ENCODE data around the gene TMEM263. TPM values are rescaled to one million over a fixed set of nuclear protein-coding genes. Genes with fewer than 3 reads are reported as not detected.
A peak's percentile ranks its signal among the peaks of the same experiment; 100 is the strongest.

TMEM263 gene
- total and polyA plus RNA-seq, 2 of the 8 experiments (the other 6 are each of a cell fraction or from before 2014, with no cell fraction given) = 2.9 to 12.3 TPM

DNA sequence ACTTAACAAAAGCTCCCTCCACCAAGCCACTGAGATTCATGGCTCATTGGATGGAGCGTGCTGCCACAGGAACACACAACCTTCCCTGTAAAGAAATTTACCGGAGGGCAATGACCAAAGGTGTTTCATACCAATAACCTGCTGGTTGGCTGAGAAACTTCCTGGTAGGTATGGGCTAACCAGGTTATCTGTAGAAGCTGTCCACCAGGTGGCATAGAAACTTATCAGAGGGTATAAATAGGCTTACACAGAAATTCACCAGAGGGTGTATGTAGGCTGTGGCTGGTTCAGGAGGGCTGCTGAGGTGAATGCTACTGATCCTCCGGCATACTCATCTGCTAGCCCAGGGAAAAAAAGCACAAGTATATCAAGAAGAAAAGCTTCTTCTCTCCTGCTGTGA lies 58.3 kb downstream of the TMEM263 start:
- no peak overlapping the region for H3K4me3 ChIP-seq (ENCODE audit: extremely low read depth in 1 of 4, insufficient read depth in 2 of 4, low read depth in 3 of 4, low read length in 4 of 4)
- no peak overlapping the region for H3K14ac ChIP-seq (ENCODE audit: insufficient read length)
- no peak overlapping the region for H4K8ac ChIP-seq (ENCODE audit: extremely low read depth, insufficient read depth, low read length)
- no peak overlapping the region for H2AK5ac ChIP-seq (ENCODE audit: low read depth, low read length)
- no peaks in the 10 kb centered on the region for H3K36me3 ChIP-seq (ENCODE audit: control insufficient read depth in 2 of 4, insufficient read depth in 4 of 4, low read length in 3 of 4)
- DNase-seq (ENCODE audit: low read depth in 1 of 2, low spot score in 2 of 2) (no peak), FAIRE-seq (peak; percentile 65)
- no peak overlapping the region for H2BK120ac ChIP-seq (replicated peaks; ENCODE audit: low read depth, low read length)
- H2BK15ac ChIP-seq (ENCODE audit: low read length) = no peak overlapping the region
- H3K79me1 ChIP-seq (ENCODE audit: low read depth, low read length) = no peaks in the 10 kb centered on the region
- H3K27me3 ChIP-seq (replicated peaks in 1 of 4; ENCODE audit: control insufficient read depth in 3 of 4, extremely low read depth in 1 of 4, insufficient read depth in 3 of 4, low read length in 3 of 4) = no peaks in the 10 kb centered on the region
- 74% methylated on average over 3 of the region's 3 CpGs; no CpG with 5 or more reads in 1 of the 2 experiments for WGBS, 2 experiments (ENCODE audit: extremely low coverage in 1 of 2, insufficient coverage in 1 of 2, insufficient read length in 1 of 2, insufficient replicate concordance in 2 of 2, low coverage in 1 of 2, low lambda C conversion rate in 2 of 2, missing lambda C conversion rate in 1 of 2)
- no peak overlapping the region for H2BK12ac ChIP-seq (ENCODE audit: low read depth, low read length)
- no peak overlapping the region for H3K4ac ChIP-seq (replicated peaks; ENCODE audit: insufficient read length, low read depth, low read length)
- H4K91ac ChIP-seq (replicated peaks; ENCODE audit: insufficient read length, low read length) = no peak overlapping the region
- ChIA-PET CTCF (ENCODE audit: partially characterized antibody) (interaction anchor here (0.7 to 3.0 kb wide), 10 partner anchors 9 to 594 kb away, joined by 3 to 13 read pairs (median 3); partner anchors contain the start of gene CRY1), POLR2A (ENCODE audit: partially characterized antibody) (no interaction called here)
- H3K23me2 ChIP-seq (ENCODE audit: low read depth, low read length) = no peaks in the 10 kb centered on the region
- no peak overlapping the region for H3K23ac ChIP-seq (ENCODE audit: insufficient read length)
- no peak overlapping the region for H3K56ac ChIP-seq (replicated peaks; ENCODE audit: insufficient read length, low read depth, low read length)
- no peak overlapping the region for H3K27ac ChIP-seq (ENCODE audit: low read depth, low read length)
- no peak overlapping the region for H2BK5ac ChIP-seq (ENCODE audit: low read depth, low read length)
- no peaks in the 10 kb centered on the region for H3K4me1 ChIP-seq (replicated peaks in 1 of 4; ENCODE audit: control insufficient read depth in 3 of 4, insufficient read depth in 4 of 4, low read length in 3 of 4)
- no peak overlapping the region for H2BK20ac ChIP-seq (ENCODE audit: low read length)
- H4K20me1 ChIP-seq (replicated peaks in 1 of 2; ENCODE audit: control insufficient read depth in 1 of 2, insufficient read depth in 2 of 2, low read length in 2 of 2) = no peaks in the 10 kb centered on the region
- H2AFZ ChIP-seq (ENCODE audit: low read length) = no peak overlapping the region
- H3K9ac ChIP-seq (replicated peaks in 1 of 4; ENCODE audit: extremely low read depth in 1 of 4, low read depth in 3 of 4, low read length in 3 of 4) = no peak overlapping the region
- H3K18ac ChIP-seq (ENCODE audit: extremely low read depth, low read length) = no peak overlapping the region
- no peaks in the 10 kb centered on the region for H3K79me2 ChIP-seq (ENCODE audit: control insufficient read depth in 1 of 2, insufficient read depth in 2 of 2, low read length in 2 of 2)
- no peak overlapping the region for H4K5ac ChIP-seq (ENCODE audit: insufficient read length, low read depth, low read length)
- H3K9me3 ChIP-seq (ENCODE audit: insufficient read depth in 2 of 2, low read depth in 1 of 2, low read length in 1 of 2) = no peaks in the 10 kb centered on the region
- H3K4me2 ChIP-seq (ENCODE audit: insufficient read depth in 1 of 2, low read depth in 2 of 2, low read length in 2 of 2) = no peak overlapping the region
- TF ChIP-seq HDAC2 (IDR thresholded peaks at IDR 0.05; ENCODE audit: borderline replicate concordance in 1 of 2, low read depth in 2 of 2, low read length in 2 of 2) = no peak
- TF ChIP-seq, protein P1, sequence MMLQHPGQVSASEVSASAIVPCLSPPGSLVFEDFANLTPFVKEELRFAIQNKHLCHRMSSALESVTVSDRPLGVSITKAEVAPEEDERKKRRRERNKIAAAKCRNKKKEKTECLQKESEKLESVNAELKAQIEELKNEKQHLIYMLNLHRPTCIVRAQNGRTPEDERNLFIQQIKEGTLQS (IDR thresholded peaks at IDR 0.05; ENCODE audit: insufficient read depth, low read depth, low read length) = no peak
- no peak for TF ChIP-seq SRF (IDR thresholded peaks at IDR 0.05; ENCODE audit: low read depth, low read length)
- TF ChIP-seq, protein P2, sequence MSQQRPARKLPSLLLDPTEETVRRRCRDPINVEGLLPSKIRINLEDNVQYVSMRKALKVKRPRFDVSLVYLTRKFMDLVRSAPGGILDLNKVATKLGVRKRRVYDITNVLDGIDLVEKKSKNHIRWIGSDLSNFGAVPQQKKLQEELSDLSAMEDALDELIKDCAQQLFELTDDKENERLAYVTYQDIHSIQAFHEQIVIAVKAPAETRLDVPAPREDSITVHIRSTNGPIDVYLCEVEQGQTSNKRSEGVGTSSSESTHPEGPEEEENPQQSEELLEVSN (IDR thresholded peaks at IDR 0.05) = no peak

Measured in H1 (cell line).